Posterior cingulate gyrus (tissue), 11 donors: ENCODE measurements around the gene MACROD2.

Experiments used
- DNase-seq, 10 donors: peaks; one replicate each; pipeline versions ENCODE4 v3.0.0 to v3.0.0-alpha.2; 2020 to 2021; ENCODE audit warnings: mixed read lengths in 3 of 10
- intact Hi-C: fragments of 100-400 bp; cut with DNase I; formaldehyde crosslinking; loops from one replicate; pipeline ENCODE4 v1.15.1; 2023

The MACROD2 gene

GRCh38 chr20:15911581-15911980 lies 1916.3 kb downstream of the MACROD2 start:
- intact Hi-C loops: no loop called here

GRCh38 chr20:15913391-15914025 lies 1918.2 kb downstream of the MACROD2 start:
- intact Hi-C loops: no loop called here
- no peak for DNase-seq

More at GRCh38 chr20:15911581-15911980, 1916.3 kb downstream of the MACROD2 start:
- DNase-seq: no peak

DNA sequence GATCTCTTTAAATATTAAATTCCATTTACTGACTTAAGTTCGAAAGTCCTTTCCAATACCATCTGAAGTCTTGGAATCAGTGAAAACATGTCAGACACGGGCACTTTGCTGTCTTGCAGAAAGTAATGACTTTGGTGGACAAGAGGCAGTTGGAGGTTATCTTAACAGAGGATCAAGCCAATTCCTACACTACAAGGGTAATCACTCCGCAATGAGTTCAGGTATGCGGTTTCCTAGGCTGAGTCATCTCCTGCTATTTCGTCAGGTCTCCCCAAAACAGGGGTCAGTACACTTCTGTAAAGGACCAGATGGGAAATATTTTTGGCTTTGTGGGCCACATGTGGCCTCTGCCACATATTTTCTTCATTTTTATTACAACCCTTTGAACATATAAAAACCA lies 1921.3 kb downstream of the MACROD2 start:
- intact Hi-C loops: no loop called here
- no peak for DNase-seq

DNA sequence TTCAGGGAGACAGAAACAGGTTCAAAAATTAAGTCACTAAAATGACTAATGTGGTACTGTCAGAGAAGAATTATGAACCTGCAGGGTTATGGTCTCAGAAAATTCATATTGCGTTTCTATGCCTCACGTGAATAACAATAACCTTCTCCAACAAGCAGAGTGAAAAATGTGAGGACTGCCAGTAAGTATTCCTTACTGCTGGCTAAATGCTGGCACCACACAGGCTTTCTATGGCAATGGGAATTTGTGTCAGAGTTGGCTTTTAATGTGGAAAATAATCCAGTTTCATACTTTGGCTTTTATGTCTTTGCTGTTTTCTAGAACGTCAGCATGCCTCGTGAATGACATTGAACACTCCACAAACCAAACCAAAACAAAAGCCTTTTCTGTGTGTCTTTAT lies 1922.0 kb downstream of the MACROD2 start:
- no peak for DNase-seq
- intact Hi-C loops: no loop called here

GRCh38 chr20:15918631-15919030 lies 1923.3 kb downstream of the MACROD2 start:
- intact Hi-C loops: no loop called here
- no peak for DNase-seq

DNA sequence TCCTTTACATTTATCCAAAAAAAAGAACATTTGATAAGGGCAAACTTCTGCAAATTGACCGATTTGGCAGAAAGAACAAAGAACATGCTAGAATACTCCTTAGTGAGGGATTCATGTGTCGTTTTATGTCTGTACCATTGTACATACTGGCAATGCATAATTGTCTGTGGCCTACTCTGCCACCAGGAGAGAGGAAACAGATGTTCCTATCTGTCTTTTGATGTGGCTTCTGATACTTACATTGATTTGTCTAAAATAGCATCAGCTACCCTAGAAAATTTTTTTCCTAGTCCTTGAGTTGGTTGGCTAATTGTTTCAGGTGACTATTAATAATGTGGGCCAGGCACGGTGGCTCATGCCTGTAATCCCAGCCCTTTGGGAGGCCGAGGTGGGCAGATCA lies 1923.8 kb downstream of the MACROD2 start:
- DNase-seq: no peak
- intact Hi-C loops: no loop called here

DNA sequence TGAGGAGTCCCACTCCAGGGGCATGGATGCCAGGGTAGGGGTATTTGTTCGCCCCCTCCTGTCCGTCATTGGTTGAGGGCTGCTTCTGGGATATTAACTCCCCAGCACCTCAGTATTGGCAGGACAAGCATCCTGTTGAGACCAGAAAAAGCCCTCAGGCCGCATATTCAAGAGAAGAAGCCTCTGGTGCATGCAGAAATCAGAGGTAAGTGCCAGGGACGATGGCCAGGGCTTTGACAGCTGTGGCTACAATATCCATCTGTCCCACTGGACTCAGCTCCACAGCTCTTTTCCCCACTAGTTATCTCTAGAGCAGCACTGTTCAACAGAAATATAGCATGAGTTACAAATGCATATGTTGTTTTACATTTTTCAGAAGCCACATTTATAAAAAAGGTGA lies 1926.6 kb downstream of the MACROD2 start:
- no peak for DNase-seq
- intact Hi-C loops: no loop called here

DNA sequence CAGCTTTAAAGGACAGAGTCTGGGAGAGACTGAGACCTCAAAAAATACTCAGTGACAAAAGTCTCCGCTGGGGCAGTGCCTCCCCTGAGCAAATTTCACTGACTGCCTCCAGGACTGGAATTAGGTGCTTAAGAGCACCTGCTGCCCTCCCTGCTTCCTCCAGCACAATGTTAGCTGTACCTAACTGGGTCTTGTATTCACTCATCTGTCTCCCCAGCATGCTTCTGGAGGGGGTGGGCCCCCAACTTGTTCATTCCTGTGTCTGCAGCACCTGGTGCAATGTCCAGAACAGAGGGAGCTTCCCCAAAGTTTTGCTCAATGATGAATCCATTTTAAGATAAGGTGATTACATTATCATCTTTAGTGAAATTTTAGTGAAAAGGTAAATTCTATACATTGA lies 1927.2 kb downstream of the MACROD2 start:
- no peak for DNase-seq
- intact Hi-C loops: no loop called here

- DNase-seq: no peak
- intact Hi-C loops: no loop called here
Measured at GRCh38 chr20:15923030-15923776, 1927.9 kb downstream of the MACROD2 start.

- intact Hi-C loops: no loop called here
Measured at GRCh38 chr20:15924556-15924955, 1929.2 kb downstream of the MACROD2 start.

DNA sequence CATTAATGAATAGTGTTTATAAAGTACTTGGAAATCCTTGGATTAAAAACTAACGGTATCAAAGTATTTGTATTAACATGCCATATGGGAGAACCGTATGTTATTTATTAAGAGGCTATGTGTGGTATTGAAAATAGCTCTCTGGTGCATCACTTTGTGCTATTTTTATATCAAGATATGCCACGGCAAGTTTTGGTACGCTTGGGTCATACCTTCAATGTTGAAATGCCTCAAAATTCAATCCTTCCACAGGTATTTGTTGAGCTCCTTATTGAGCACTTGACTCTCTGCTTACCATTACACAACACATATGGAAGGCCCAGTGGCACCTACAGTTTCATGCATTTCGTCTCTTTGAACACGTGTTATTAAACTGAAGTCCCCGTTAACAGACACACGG lies 1930.1 kb downstream of the MACROD2 start:
- intact Hi-C loops: loop anchor here (5.0 kb wide), 2 partner anchors 1593 to 1783 kb away; no protein-coding TSS in a partner anchor
- no peak for DNase-seq

More at GRCh38 chr20:15924556-15924955, 1929.2 kb downstream of the MACROD2 start:
- no peak for DNase-seq

- intact Hi-C loops: loop anchor here (5.0 kb wide), 2 partner anchors 1596 to 1786 kb away; no protein-coding TSS in a partner anchor
- no peak for DNase-seq
Measured at GRCh38 chr20:15927893-15928650, 1932.8 kb downstream of the MACROD2 start.

DNA sequence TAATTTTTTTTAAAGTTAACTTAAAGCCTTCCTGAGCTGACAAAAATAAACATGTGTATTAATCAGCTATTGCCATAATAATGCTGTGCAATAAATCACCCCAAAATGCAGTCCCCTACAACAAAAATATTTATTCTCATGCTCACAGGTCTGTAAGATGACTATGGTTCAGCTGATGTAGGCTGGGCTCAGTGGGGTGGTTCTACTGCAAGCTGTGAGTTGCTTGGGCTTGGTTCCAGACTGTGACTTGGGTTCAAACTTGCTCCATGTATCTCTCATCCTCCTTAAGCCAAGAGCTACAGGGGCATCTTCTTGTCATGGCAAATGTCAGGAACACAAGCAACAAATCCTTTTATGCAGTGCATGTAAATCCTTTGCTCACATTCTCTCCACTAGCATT lies 1933.6 kb downstream of the MACROD2 start:
- DNase-seq: no peak
- intact Hi-C loops: loop anchor here (5.0 kb wide), 2 partner anchors 1597 to 1787 kb away; no protein-coding TSS in a partner anchor

DNA sequence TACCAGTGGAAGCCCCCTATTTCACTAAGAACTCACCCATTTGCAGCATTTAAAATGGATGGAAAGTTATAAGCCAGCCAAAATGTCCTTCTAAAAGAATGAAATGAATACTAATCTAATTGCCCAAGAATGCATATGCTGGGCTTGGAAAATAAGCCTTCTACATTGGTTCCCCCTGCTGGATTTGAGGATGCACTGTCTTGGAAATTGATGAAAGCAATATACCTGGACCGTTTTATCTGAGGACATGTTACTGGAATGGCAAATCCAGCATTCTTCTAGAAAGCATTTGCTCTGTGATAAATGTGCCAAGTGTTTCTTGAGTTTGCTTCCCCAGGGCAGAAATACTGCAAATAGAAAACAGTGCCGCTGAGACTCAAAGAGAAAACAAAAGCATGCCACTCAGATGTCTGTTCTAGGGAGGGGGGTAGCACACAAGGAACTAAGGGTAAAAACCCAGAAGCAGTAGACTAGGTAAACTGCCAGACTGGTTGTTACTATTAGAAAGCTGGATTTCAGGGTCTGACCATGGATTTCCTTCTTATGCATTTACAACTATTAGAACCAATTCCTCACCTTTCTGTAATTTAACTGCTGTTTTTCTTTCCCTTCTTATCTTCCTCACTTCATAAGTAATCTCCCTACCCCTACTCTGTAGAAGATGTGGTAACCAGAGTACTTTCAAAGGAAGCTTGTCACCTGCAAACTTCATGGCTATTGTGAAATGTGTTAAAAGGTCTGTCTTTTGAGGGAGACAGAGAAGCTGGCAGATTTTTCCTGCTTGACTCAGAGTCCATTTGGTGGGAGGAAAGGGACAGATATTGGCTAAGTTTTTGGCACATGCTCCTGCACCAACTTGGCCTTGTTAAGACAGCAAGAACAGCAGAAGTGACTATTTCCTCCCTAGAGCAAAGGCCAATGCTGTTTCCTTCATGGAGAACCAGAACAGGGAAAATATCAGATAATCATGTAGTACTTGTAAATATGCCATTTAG lies 1935.3 kb downstream of the MACROD2 start:
- intact Hi-C loops: no loop called here

DNA sequence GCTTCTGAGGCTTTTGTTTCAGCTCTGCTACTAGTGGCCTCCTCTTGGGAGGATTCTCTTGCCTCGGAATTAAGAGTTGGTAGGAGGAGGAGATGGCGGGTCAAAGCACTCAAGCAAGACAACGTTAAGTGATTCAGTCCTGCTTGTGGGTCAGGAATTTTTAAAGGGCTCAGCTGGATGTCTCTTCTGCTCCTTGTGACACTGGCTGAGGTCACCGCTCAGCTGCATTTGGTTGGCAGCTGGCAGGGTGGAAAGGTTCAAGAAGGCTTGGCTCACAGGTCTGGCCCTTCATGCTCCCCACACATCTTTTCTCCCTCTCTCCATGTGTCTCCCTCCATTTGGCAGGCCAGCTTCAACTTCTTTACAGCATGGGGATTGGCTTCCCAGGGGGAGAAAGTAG lies 1936.6 kb downstream of the MACROD2 start:
- no peak for DNase-seq
- intact Hi-C loops: no loop called here

More for the DNA sequence above, 1935.3 kb downstream of the MACROD2 start:
- no peak for DNase-seq

GRCh38 chr20:15937179-15937578 lies 1941.9 kb downstream of the MACROD2 start:
- intact Hi-C loops: no loop called here
- no peak for DNase-seq

DNA sequence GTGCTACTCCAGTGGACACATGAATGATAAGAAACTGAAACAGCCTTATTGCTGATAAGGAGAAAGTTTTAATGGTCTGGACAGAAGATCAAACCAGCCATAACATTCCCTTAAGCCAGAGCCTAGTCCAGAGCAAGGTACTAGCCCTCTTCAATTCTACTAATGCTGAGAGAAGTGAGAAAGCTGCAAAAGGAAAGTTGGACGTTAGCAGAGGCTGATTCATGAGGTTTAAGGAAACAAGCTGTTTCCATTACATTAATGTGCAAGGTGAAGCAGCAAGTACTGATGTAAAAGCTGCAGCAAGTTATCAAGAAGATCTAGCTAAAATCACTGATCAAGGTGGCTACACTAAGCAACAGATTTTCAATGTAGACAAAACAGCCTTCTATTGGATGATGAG lies 1943.5 kb downstream of the MACROD2 start:
- DNase-seq: no peak
- intact Hi-C loops: no loop called here

DNA sequence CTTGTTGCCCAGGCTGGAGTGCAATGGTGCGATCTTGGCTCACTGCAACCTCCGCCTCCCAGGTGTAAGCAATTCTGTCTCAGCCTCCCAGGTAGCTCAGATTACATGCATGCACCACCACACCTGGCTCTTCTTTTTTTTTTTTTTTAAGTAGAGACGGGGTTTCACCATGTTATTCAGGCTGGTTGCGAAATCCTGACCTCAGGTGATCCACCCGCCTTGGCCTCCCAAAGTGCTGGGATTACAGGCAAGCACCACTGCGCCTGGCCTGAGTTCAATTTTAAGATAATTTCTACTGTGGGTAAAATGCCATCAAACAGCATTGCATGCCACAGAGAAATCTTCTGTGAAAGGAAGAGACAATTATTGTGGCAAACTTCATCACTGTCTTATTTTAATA lies 1944.8 kb downstream of the MACROD2 start:
- intact Hi-C loops: no loop called here

GRCh38 chr20:15942130-15942529 lies 1946.8 kb downstream of the MACROD2 start:
- intact Hi-C loops: no loop called here
- DNase-seq: no peak

More for the DNA sequence above, 1944.8 kb downstream of the MACROD2 start:
- DNase-seq: no peak

- no peak for DNase-seq
- intact Hi-C loops: no loop called here
Measured at GRCh38 chr20:15945289-15945688, 1950.0 kb downstream of the MACROD2 start.
